HG02884 (cell line): Measurements from ENCODE around the gene PLA2G1B.

Experiments used
- ATAC-seq: cut with Tn5 transposase; IDR thresholded peaks from one replicate; pipeline ENCODE4 v1.9.1; 2021; ENCODE audit warnings: mild to moderate bottlenecking, moderate library complexity; ENCODE audit not compliant: unreplicated experiment

The PLA2G1B gene

GRCh38 chr12:120276734-120277133, 50.8 kb downstream of the PLA2G1B start:
- ATAC-seq = no peak
